Measurements from ENCODE around the gene DUOXA1. TPM values are rescaled to one million over a fixed set of nuclear protein-coding genes. Genes with fewer than 3 reads are reported as not detected.

Gene DUOXA1
- total RNA-seq, 6 experiments from 2014 or later: 0.09 to 0.31 (median 0.16) TPM; not detected in 3

GRCh38 chr15:45102226-45102625 lies 27.5 kb downstream of the DUOXA1 start:
- H3K27me3 Mint-ChIP-seq (ENCODE audit: insufficient read depth): peaks cover 44% of the 10 kb centered on the region
- no peak overlapping the region for H3K4me3 Mint-ChIP-seq
- TF ChIP-seq, protein P1, sequence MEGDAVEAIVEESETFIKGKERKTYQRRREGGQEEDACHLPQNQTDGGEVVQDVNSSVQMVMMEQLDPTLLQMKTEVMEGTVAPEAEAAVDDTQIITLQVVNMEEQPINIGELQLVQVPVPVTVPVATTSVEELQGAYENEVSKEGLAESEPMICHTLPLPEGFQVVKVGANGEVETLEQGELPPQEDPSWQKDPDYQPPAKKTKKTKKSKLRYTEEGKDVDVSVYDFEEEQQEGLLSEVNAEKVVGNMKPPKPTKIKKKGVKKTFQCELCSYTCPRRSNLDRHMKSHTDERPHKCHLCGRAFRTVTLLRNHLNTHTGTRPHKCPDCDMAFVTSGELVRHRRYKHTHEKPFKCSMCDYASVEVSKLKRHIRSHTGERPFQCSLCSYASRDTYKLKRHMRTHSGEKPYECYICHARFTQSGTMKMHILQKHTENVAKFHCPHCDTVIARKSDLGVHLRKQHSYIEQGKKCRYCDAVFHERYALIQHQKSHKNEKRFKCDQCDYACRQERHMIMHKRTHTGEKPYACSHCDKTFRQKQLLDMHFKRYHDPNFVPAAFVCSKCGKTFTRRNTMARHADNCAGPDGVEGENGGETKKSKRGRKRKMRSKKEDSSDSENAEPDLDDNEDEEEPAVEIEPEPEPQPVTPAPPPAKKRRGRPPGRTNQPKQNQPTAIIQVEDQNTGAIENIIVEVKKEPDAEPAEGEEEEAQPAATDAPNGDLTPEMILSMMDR (IDR thresholded peaks at IDR 0.05): no peak
- H3K4me1 Mint-ChIP-seq (ENCODE audit: low read depth): no peaks in the 10 kb centered on the region
- H3K36me3 Mint-ChIP-seq (ENCODE audit: low read depth): no peaks in the 10 kb centered on the region
- no peak overlapping the region for H3K27ac Mint-ChIP-seq
- H3K9me3 Mint-ChIP-seq: no peaks in the 10 kb centered on the region
- DNase-seq: no peak

- Mint-ChIP-seq H3K36me3 (ENCODE audit: low read depth) (no peaks in the 10 kb centered on the region), H3K4me3 (no peak overlapping the region; the same call in 1 of the 2 replicates), H3K27me3 (ENCODE audit: insufficient read depth) (peaks cover 48% of the 10 kb centered on the region), H3K27ac (no peak overlapping the region), H3K9me3 (no peaks in the 10 kb centered on the region), H3K4me1 (ENCODE audit: low read depth) (no peaks in the 10 kb centered on the region)
- TF ChIP-seq, protein P1 (IDR thresholded peaks at IDR 0.05): no peak
- DNase-seq: no peak
Observed at GRCh38 chr15:45101749-45102148, 27.9 kb downstream of the DUOXA1 start.

DNA sequence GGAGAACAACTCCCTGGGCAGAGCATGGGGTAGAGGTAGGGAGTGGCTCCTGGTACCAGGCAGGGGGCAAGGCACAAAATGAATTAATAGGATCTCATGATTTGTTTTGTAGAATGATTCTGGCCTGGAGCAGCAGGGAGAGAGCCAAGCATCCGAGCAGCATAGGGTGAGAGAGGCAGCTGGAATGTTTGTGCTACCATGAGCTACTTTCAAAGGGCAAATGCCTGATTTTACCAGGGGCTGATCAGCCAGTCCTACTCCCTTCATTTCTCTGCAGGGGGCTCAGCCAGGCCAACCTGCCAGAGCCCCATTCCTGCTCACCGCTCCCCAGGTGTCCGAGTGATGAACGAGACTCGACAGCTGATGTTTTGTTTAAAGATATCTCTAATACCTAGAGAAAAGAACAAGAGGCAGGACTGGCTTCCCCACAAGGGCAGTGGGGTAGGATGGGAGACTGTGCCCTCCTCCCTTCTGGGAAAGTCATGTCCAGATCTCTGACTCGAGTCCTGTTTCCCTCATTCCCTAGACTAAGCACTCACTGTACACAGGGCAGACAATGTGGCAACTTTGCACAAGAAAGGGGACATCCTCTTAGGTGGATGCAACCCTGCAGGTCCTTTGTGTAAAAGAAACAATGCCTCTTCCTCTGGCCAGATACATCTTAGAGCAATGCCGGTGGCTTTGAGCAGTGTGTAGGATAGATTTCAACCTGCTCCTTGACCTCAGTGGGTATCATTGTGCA lies 28.6 kb downstream of the DUOXA1 start:
- no peaks in the 10 kb centered on the region for H3K9me3 Mint-ChIP-seq
- no peaks in the 10 kb centered on the region for H3K36me3 Mint-ChIP-seq (ENCODE audit: low read depth)
- peaks cover 47% of the 10 kb centered on the region for H3K27me3 Mint-ChIP-seq (ENCODE audit: insufficient read depth)
- TF ChIP-seq, protein P1 (IDR thresholded peaks at IDR 0.05): no peak
- no peak for DNase-seq
- no peaks in the 10 kb centered on the region for H3K4me1 Mint-ChIP-seq (ENCODE audit: low read depth)
- no peak overlapping the region for H3K27ac Mint-ChIP-seq
- no peak overlapping the region for H3K4me3 Mint-ChIP-seq

GRCh38 chr15:45099549-45100165 lies 30.0 kb downstream of the DUOXA1 start:
- Mint-ChIP-seq H3K9me3 (no peaks in the 10 kb centered on the region), H3K4me3 (no peak overlapping the region), H3K36me3 (ENCODE audit: low read depth) (no peaks in the 10 kb centered on the region), H3K27me3 (ENCODE audit: insufficient read depth) (peaks cover 45% of the 10 kb centered on the region), H3K4me1 (ENCODE audit: low read depth) (no peaks in the 10 kb centered on the region), H3K27ac (no peak overlapping the region)
- TF ChIP-seq, protein P1 (IDR thresholded peaks at IDR 0.05): no peak
- DNase-seq: no peak

DNA sequence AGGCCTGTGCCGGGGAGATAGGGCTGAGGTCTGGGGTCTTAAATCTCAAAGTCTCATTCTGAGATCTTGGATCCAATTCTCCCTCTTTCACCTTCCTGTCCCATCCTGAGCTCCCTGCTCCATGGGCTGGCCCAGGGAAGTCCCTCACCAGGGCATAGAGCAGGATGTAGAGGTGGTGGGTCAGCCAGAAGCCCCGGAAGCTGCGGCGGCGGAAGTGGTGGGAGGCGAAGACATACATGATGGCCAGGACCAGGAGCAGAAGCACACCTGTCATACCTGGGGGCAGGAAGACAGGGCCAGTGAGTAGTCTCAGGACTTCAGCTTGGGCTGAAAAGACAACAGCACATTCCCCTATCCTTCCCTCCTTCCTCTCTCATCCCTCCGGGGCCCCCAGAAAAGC lies 32.2 kb downstream of the DUOXA1 start:
- Mint-ChIP-seq H3K4me3 (no peak overlapping the region), H3K36me3 (ENCODE audit: low read depth) (no peaks in the 10 kb centered on the region), H3K9me3 (no peaks in the 10 kb centered on the region), H3K4me1 (ENCODE audit: low read depth) (no peaks in the 10 kb centered on the region), H3K27me3 (ENCODE audit: insufficient read depth) (peaks cover 38% of the 10 kb centered on the region), H3K27ac (no peak overlapping the region)
- DNase-seq: no peak
- TF ChIP-seq, protein P1 (IDR thresholded peaks at IDR 0.05): no peak
